Measurements from ENCODE around the gene UBE2Q1.

The UBE2Q1 gene
- total RNA-seq: 60.8 to 64.4 reads per million in 2 donors

- DNase-seq: peak in 3 of 5 experiments; percentile 20 to 55 (median 30)
Measured at GRCh38 chr1:154557939-154558719, at the start of gene UBE2Q1. TSS of gene UBE2Q1 (minus strand) at chr1:154558662. CDS start at chr1:154558553, 109 bp downstream.

DNA sequence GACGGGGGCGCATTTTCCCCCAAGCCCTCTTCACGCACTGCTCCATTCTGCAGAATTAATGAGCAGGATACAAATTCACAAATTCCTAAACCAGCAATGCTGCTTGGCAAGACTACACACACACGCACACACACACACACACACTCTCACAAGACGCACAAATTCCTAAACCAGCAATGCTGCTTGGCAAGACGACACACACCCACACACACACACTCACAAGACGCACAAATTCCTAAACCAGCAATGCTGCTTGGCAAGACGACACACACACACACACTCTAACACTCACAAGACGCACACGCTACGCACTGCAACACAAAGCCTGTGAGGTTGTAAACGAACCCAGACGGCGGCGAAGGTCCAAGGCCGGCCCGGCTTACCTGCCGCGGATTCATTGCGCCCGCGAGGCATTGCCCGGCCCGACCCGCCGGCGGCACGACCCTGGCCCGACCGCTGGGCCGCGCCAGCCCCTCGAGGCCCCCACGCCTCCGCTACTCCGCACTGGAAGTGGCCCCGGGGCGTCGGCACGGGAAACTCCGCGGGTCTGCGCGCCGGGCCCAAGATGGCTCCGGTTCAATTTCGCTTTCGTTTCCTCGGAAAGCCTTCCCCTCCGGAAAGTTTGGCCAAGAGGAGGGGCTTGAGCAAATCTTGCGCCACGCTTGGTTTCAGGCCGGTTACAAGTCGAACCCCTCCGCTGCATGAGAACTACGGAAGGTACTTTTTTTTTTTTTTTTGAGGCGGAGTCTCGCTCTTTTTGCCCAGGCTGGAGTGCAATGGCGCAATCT lies 49.3 kb upstream of the UBE2Q1 start, which contains the start of gene ADAR:
TSS of gene ADAR (minus strand) at position 578 of the 788 bp plus-strand sequence. CDS start at position 398, 180 bp downstream.
- peak; percentile 73 to 99 (median 87) for DNase-seq

GRCh38 chr1:154607106-154607608 lies 48.7 kb upstream of the UBE2Q1 start:
- DNase-seq: peak in 1 of 5 experiments; percentile 52

- no peak for DNase-seq
Measured at GRCh38 chr1:154605534-154605933, 47.1 kb upstream of the UBE2Q1 start.

GRCh38 chr1:154603317-154603716 lies 44.9 kb upstream of the UBE2Q1 start:
- DNase-seq: no peak

GRCh38 chr1:154599658-154600057 lies 41.2 kb upstream of the UBE2Q1 start:
- DNase-seq: no peak

- no peak for DNase-seq
Measured at GRCh38 chr1:154598871-154599635, 40.6 kb upstream of the UBE2Q1 start.

DNA sequence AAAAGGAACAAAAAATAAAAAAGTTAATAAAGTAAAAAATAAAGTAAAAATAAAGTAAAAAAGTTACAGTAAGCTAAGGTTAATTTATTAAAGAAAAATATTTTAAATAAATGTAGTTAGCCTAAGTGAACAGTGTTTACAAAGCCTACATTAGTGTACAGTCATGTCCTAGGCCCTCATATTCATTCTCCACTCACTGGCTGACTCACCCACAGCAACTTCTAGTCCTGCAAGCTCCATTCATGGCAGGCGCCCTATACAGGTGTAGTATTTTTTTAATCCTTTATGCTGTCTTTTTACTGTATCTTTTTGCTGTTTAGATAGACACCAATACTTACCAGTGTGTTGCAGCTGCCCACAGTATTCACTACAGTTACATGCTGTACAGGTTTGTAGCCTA lies 37.2 kb upstream of the UBE2Q1 start:
- DNase-seq: no peak

DNA sequence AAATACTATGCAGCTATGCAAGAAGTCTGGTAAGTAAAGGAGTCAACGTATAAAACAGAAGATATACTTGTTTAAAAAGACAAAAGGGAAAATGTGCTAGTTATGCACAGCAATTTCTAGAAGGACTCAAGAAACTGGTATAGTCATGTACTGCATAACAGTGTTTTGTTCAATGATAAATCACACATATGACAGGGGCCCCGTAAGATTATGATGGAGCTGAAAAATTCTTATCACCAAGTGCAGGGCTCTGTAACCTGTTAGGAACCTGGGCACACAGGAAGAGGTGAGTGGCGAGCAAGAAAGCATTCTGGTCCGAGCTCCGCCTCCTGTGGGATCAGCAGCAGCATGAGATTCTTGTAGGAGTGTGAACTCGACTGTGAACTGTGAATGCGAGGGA lies 36.3 kb upstream of the UBE2Q1 start:
- DNase-seq: no peak

GRCh38 chr1:154593390-154593789 lies 34.9 kb upstream of the UBE2Q1 start:
- no peak for DNase-seq

- DNase-seq: no peak
Measured at GRCh38 chr1:154591206-154591605, 32.7 kb upstream of the UBE2Q1 start.

- DNase-seq: no peak
Measured at GRCh38 chr1:154590756-154591155, 32.3 kb upstream of the UBE2Q1 start.

- DNase-seq: no peak
Measured at GRCh38 chr1:154589780-154590179, 31.3 kb upstream of the UBE2Q1 start.

DNA sequence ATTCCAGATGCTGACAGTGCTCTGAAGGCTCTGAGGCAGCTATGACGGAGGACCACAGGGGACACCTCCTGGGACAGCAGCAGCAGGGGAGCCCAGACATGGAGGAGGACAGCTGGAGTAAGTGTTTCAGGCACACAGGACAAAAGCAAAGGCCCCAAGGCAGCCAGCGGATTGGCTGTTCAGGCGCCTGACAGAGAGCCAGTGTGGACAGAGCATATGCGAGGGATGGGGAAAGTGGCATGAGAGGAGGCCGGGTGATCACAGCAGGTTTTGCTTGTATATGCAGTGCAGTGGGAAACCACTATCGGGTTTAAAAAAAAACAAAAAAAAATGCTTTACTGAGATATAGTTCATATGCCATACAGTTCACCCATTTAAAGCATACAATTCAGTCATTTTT lies 28.2 kb upstream of the UBE2Q1 start:
- DNase-seq: no peak

GRCh38 chr1:154586231-154586630 lies 27.8 kb upstream of the UBE2Q1 start:
- DNase-seq: no peak

DNA sequence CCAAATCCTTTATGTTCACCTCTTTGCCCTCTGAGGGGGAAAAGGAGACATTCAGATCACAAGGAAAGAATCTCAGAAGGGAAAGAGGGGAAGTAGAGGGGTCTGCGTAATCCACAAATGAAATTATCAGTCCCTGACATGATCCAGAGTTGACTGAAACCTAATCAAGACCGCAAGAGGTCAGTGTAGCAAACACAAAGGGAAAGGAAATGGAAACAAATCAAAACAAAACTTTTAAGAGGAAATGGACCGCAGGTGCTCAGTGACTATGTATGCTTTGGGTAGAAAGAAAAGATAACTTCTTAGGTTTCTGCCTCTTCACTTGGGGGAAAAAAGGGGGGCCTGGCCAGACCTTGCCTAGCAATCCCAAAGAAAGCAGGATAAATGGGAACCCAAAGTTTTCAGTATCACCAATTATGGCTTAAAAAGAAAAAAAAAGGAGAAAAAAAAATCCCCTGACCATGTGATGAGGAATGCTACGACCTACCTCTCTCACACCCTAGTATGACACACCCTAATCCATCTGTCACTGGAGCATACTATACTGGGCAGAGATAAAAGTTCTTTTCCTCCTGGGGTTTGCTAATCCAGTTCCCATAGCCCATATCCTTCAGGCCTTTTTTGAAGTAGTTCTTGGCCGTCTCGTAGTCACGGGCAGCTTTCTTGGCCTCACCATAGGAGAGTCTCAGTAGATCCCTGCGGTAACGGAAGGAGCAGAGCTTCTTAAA lies 26.0 kb upstream of the UBE2Q1 start:
- DNase-seq: no peak

- DNase-seq: no peak
Measured at GRCh38 chr1:154583773-154584172, 25.3 kb upstream of the UBE2Q1 start.

GRCh38 chr1:154582885-154583284 lies 24.4 kb upstream of the UBE2Q1 start:
- DNase-seq: no peak

DNA sequence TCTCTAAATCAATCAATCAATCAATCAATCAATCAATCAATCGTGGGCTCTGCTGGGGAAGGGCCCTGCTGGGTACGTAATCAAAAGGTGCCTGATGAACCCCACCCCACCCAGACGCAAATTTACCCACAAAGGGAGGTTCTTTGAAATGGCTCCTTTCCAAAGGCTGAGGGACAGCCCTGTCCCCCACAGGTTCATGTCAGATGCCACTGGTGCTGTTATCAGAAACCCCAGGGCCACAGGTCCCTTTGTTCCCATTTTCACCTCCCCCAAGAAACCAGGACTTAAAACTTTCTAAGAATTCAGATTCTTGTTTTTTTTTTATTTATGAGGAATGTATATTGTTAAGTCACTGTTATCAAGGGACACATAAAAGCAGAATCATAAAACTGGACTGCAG lies 23.3 kb upstream of the UBE2Q1 start:
- DNase-seq: no peak

DNA sequence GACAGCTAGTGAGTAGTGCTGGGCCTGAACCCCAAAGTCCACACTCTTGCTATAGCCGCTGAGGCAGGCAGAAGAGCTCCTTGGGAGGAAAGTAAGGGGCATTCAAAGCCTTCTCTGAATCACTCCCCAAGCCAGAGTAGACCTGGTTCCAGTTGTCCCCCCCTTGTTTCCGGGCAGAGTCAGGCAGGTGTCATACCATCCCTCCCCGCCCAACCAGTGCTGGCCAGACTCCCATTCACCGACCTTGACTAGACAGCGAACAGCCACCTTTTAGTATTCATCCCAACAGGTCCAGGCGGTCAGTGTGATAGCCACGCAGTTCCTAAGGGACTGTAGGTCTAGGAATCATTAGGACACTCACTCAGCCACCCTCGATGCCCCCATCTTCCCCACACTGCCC lies 20.9 kb upstream of the UBE2Q1 start:
- no peak for DNase-seq

- no peak for DNase-seq
Measured at GRCh38 chr1:154578058-154578418, 19.6 kb upstream of the UBE2Q1 start.

Measured in T-helper 2 cell (primary cell).